Cardiac septum (tissue), 1 donor: ENCODE measurements around the gene COX7A2. TPM values are rescaled to one million over a fixed set of nuclear protein-coding genes. Genes with fewer than 3 reads are reported as not detected.

ENCODE experiments used
- DNase-seq: peaks from one replicate; pipeline ENCODE4 v3.0.0-alpha.2; 2020; ENCODE audit warnings: low spot score
- intact Hi-C: fragments of 100-400 bp; cut with DNase I; formaldehyde crosslinking; loops from one replicate; pipeline ENCODE4 v1.14.0; 2022
- total RNA-seq: library from RNA; stranded (reverse); fragmentation: NEBNext Ultra II Directional; extraction: Animal tissue kit (Norgen Biotek cat#: 25700); gene quantifications from one replicate; pipeline ENCODE4 v1.2.1, GENCODE V29; 2021
- donor health status: DM: no; HTN: no; CAD: no.

The COX7A2 gene
- total RNA-seq, 1 donor from 2014 or later, result 890 TPM

DNA sequence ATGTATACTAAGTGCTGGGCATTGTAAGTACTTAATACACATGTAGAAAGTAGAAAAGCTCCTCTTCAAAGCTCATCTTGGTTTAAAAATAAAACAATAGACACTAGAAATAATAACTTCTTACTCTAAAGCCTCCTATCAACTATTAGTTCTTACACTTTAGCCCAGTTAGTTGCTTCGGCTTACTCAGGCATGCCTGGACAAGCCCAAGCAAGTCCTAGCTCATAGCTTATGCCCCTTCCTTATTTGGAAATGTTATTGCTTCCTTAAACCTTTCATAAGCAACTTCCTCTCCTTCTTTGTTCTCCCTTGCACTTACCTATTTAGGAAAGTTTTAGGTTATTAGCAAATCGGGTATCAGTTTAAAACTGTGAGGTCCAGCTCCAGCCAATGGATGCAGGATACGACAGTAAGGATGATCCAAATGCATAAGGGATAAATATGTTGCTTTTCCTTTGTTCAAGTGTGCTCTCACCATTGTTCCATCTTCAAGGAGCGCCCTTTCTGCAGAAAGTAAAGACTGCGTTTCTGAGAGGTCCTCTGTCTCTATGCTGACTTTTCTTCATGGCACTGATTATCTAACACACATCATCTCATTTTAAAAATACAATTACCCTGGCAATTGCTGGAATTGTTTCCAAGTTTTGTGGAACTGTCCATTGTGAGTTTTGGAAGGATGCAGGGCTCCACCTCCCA, 28.7 kb upstream of the COX7A2 start:
- no peak for DNase-seq
- intact Hi-C loops, result no loop called here

DNA sequence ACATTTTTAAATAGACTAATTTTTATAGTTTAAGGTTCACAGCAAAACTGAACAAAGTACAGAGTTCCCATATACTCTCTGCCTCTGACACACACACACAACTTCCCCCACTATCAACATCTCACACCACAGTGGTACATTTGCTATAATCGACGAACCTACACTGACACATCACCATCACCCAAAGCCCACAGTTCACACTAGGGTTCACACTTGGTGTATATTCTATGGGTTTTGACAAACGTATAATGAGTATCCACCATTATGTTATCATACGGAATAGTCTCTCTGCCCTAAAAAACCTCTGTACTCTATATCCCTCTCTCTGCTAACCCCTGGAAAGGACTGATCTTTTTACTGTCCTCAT, 25.4 kb upstream of the COX7A2 start:
- DNase-seq, result no peak
- intact Hi-C loops, result no loop called here

GRCh38 chr6:75268121-75268987, 24.8 kb upstream of the COX7A2 start:
- intact Hi-C loops, result no loop called here
- no peak for DNase-seq

- DNase-seq, result no peak
- intact Hi-C loops, result loop anchor here (2.0 kb wide), 1 partner anchor 259 kb away; no protein-coding TSS in a partner anchor
Measured at GRCh38 chr6:75267461-75267860, 23.9 kb upstream of the COX7A2 start.

- intact Hi-C loops, result loop anchor here (2.0 kb wide), 1 partner anchor 260 kb away; no protein-coding TSS in a partner anchor
- no peak for DNase-seq
Measured at GRCh38 chr6:75266716-75267291, 23.2 kb upstream of the COX7A2 start.

DNA sequence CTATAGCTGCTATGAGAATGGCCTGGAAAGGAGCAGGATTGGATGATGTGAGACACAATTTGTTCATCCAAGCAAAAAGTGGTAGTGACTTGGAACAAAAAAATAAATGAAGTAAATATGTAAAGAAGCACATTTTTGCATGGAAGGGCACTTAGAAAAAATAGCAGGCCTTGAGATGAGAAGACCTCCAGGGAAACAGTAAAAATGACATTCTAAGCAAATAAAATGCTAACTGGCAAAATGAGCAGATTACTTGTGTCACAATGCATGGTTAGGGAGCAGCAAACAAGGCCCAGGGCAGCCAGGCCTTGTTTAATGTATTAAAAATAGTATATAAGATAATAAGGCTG, 19.8 kb upstream of the COX7A2 start:
- no peak for DNase-seq
- intact Hi-C loops, result no loop called here

- intact Hi-C loops, result no loop called here
- no peak for DNase-seq
Measured at GRCh38 chr6:75262716-75263400, 19.3 kb upstream of the COX7A2 start.

DNA sequence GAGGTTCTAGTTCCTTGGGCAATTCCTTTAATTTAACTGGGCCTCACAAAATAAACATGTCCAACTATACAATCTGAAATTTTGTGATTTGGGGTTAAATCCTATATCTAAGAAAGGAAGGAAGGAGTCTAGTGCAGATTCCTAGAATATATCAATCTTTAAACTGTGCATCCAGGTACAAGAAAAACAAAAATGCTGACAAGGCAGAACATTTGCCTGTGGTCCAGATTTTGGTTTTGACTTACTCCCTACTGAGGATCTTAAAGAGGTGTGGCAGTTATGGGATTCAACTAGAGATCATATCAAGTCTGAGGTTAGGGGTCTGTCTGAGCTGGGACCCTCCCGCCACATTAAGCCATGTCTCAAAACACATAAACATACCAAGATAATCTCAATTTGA, 17.7 kb upstream of the COX7A2 start:
- DNase-seq, result no peak
- intact Hi-C loops, result no loop called here

DNA sequence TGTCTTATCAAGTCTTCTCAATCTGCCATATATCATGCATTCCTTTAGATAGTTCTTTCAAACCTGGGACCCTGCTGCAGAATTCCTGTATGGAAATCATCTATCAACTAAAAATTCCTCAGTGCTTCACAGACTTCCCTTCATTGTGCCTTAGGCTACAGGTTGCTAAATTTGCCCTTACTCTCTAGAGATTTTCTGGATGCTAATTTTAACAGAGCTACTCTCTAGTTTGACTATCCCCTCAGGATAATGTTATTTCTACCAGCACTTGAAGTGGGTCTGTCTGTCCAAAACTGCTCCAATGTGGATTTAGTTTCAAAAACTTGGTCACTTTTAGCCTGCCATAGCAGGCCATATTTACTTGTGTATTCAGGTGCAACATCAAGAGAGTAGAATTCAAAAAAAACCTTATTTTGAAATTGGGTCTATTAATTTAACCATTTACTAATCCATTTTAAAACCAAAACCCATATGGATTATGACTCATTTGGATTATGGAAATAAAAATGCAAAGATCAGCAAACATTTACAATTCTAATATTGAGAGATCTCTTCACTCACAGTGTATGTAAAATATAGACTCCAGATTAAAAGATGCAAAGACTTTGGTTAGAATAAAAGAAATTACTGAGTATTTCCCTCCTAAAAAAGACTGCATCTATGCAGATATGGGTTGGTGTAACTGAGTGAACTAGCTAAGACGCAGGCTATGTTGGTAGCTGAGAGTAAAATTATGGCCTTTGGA, 13.9 kb upstream of the COX7A2 start:
- intact Hi-C loops, result no loop called here
- no peak for DNase-seq

GRCh38 chr6:75250552-75250951, 7.0 kb upstream of the COX7A2 start:
- intact Hi-C loops, result no loop called here
- DNase-seq, result no peak

- DNase-seq, result no peak
- intact Hi-C loops, result no loop called here
Measured at GRCh38 chr6:75249837-75250236, 6.2 kb upstream of the COX7A2 start.

GRCh38 chr6:75246386-75246785, 2.8 kb upstream of the COX7A2 start:
- intact Hi-C loops, result no loop called here
- DNase-seq, result no peak

- intact Hi-C loops, result no loop called here
- no peak for DNase-seq
Measured at GRCh38 chr6:75244063-75244584, 523 bp upstream of the COX7A2 start.

GRCh38 chr6:75236630-75237029, 7.0 kb downstream of the COX7A2 start:
- DNase-seq, result no peak
- intact Hi-C loops, result no loop called here

GRCh38 chr6:75235271-75235670, 8.3 kb downstream of the COX7A2 start:
- intact Hi-C loops, result no loop called here
- DNase-seq, result no peak

GRCh38 chr6:75234126-75234865, 9.3 kb downstream of the COX7A2 start:
- intact Hi-C loops, result no loop called here
- DNase-seq, result no peak

GRCh38 chr6:75233092-75233615, 10.4 kb downstream of the COX7A2 start:
- intact Hi-C loops, result no loop called here

More at GRCh38 chr6:75233092-75233615, 10.4 kb downstream of the COX7A2 start:
- no peak for DNase-seq
